ENCODE measurements around the gene ZNF831. TPM values are rescaled to one million over a fixed set of nuclear protein-coding genes. Genes with fewer than 3 reads are reported as not detected.
A peak's percentile ranks its signal among the peaks of the same experiment; 100 is the strongest.

ZNF831 gene
- total RNA-seq, 4 donors from 2014 or later = 0.20 to 3.8 (median 2.3) TPM

- Histone ChIP-seq H3K9me3 (no peaks in the 10 kb centered on the region), H3K4me1 (peaks cover 0 to 23% (median 11%) of the 10 kb centered on the region in 4 donors), H3K36me3 (no peaks in the 10 kb centered on the region), H3K27ac (no peak overlapping the region), H3K4me3 (no peak overlapping the region), H3K27me3 (no peaks in the 10 kb centered on the region)
- TF ChIP-seq POLR2AphosphoS5 (IDR thresholded peaks at IDR 0.05) = no peak
- TF ChIP-seq EP300 (IDR thresholded peaks at IDR 0.05; ENCODE audit: low read depth) = no peak
- no peak for TF ChIP-seq POLR2A (IDR thresholded peaks at IDR 0.05)
- no peak for DNase-seq
- 73 to 74% methylated on average over 2 to 3 of the region's 3 CpGs for WGBS, 2 donors (ENCODE audit: low coverage in 1 of 2)
- in situ Hi-C loops (cut with MboI; ENCODE audit: low pct_ligation_motif_present in 1 of 4, low pct_unique_long_range_greater_than_20kb in 1 of 4, low sequenced_read_pairs in 3 of 4) (no loop called here), intact Hi-C loops (cut with DNase I; ENCODE audit: low total_unique reads) (no loop called here)
Observed at GRCh38 chr20:59136027-59136426, 27.6 kb upstream of the ZNF831 start.

GRCh38 chr20:59137532-59137931, 26.1 kb upstream of the ZNF831 start:
- H3K27me3 ChIP-seq = no peaks in the 10 kb centered on the region
- H3K4me3 ChIP-seq = no peak overlapping the region
- H3K27ac ChIP-seq = peak overlapping the region; percentile 22 to 52 (median 38)
- H3K4me1 ChIP-seq = peaks cover 0 to 23% (median 11%) of the 10 kb centered on the region in 4 donors
- TF ChIP-seq POLR2AphosphoS5 (IDR thresholded peaks at IDR 0.05) (peak in 2 of 3 donors; percentile 31 to 60), EP300 (IDR thresholded peaks at IDR 0.05; ENCODE audit: low read depth) (no peak)
- WGBS, 2 donors (ENCODE audit: low coverage in 1 of 2) = 42 to 60% methylated on average over 1 of the region's 1 CpG
- intact Hi-C loops (cut with DNase I; ENCODE audit: low total_unique reads) = no loop called here
- in situ Hi-C loops (cut with MboI; ENCODE audit: low pct_ligation_motif_present in 1 of 4, low pct_unique_long_range_greater_than_20kb in 1 of 4, low sequenced_read_pairs in 3 of 4) = no loop called here
- no peaks in the 10 kb centered on the region for H3K9me3 ChIP-seq
- H3K36me3 ChIP-seq = no peaks in the 10 kb centered on the region
- DNase-seq = peak; percentile 91

- H3K9me3 ChIP-seq = no peaks in the 10 kb centered on the region
- no peaks in the 10 kb centered on the region for H3K27me3 ChIP-seq
- H3K36me3 ChIP-seq = no peaks in the 10 kb centered on the region
- H3K4me1 ChIP-seq = peaks cover 0 to 23% (median 11%) of the 10 kb centered on the region in 4 donors
- H3K27ac ChIP-seq = no peak overlapping the region
- in situ Hi-C loops (cut with MboI; ENCODE audit: low pct_ligation_motif_present in 1 of 4, low pct_unique_long_range_greater_than_20kb in 1 of 4, low sequenced_read_pairs in 3 of 4) (no loop called here), intact Hi-C loops (cut with DNase I; ENCODE audit: low total_unique reads) (no loop called here)
- H3K4me3 ChIP-seq = no peak overlapping the region
- TF ChIP-seq POLR2AphosphoS5 (IDR thresholded peaks at IDR 0.05) (no peak), POLR2A (IDR thresholded peaks at IDR 0.05) (no peak), EP300 (IDR thresholded peaks at IDR 0.05; ENCODE audit: low read depth) (no peak)
- TF ChIP-seq, protein P1, sequence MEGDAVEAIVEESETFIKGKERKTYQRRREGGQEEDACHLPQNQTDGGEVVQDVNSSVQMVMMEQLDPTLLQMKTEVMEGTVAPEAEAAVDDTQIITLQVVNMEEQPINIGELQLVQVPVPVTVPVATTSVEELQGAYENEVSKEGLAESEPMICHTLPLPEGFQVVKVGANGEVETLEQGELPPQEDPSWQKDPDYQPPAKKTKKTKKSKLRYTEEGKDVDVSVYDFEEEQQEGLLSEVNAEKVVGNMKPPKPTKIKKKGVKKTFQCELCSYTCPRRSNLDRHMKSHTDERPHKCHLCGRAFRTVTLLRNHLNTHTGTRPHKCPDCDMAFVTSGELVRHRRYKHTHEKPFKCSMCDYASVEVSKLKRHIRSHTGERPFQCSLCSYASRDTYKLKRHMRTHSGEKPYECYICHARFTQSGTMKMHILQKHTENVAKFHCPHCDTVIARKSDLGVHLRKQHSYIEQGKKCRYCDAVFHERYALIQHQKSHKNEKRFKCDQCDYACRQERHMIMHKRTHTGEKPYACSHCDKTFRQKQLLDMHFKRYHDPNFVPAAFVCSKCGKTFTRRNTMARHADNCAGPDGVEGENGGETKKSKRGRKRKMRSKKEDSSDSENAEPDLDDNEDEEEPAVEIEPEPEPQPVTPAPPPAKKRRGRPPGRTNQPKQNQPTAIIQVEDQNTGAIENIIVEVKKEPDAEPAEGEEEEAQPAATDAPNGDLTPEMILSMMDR (IDR thresholded peaks at IDR 0.05) = no peak
- DNase-seq = no peak
- WGBS, 2 donors (ENCODE audit: low coverage in 1 of 2) = 83 to 84% methylated on average over 4 to 6 of the region's 6 CpGs
Observed at GRCh38 chr20:59138114-59138748, 25.4 kb upstream of the ZNF831 start.

GRCh38 chr20:59139998-59140397, 23.6 kb upstream of the ZNF831 start:
- intact Hi-C loops (cut with DNase I; ENCODE audit: low total_unique reads) (no loop called here), in situ Hi-C loops (cut with MboI; ENCODE audit: low pct_ligation_motif_present in 1 of 4, low pct_unique_long_range_greater_than_20kb in 1 of 4, low sequenced_read_pairs in 3 of 4) (no loop called here)
- Histone ChIP-seq H3K27me3 (no peaks in the 10 kb centered on the region), H3K4me1 (peaks cover 0 to 23% (median 11%) of the 10 kb centered on the region in 4 donors), H3K27ac (no peak overlapping the region), H3K4me3 (no peak overlapping the region), H3K9me3 (no peaks in the 10 kb centered on the region), H3K36me3 (no peaks in the 10 kb centered on the region)
- TF ChIP-seq, protein P1 (IDR thresholded peaks at IDR 0.05) = no peak
- TF ChIP-seq POLR2AphosphoS5 (IDR thresholded peaks at IDR 0.05) (no peak), EP300 (IDR thresholded peaks at IDR 0.05; ENCODE audit: low read depth) (no peak), POLR2A (IDR thresholded peaks at IDR 0.05) (no peak)
- WGBS, 2 donors (ENCODE audit: low coverage in 1 of 2) = 68% methylated on average over 1 of the region's 1 CpG; no CpG with 5 or more reads in 1 of the 2 donors
- no peak for DNase-seq

GRCh38 chr20:59141818-59142581, 21.6 kb upstream of the ZNF831 start:
- no peak for DNase-seq
- Histone ChIP-seq H3K4me3 (no peak overlapping the region), H3K36me3 (no peaks in the 10 kb centered on the region), H3K27ac (no peak overlapping the region), H3K27me3 (no peaks in the 10 kb centered on the region), H3K9me3 (no peaks in the 10 kb centered on the region), H3K4me1 (peaks cover 0 to 20% (median 8%) of the 10 kb centered on the region in 4 donors)
- no peak for TF ChIP-seq EP300 (IDR thresholded peaks at IDR 0.05; ENCODE audit: low read depth)
- TF ChIP-seq POLR2AphosphoS5 (IDR thresholded peaks at IDR 0.05) = no peak
- in situ Hi-C loops (cut with MboI; ENCODE audit: low pct_ligation_motif_present in 1 of 4, low pct_unique_long_range_greater_than_20kb in 1 of 4, low sequenced_read_pairs in 3 of 4) (no loop called here), intact Hi-C loops (cut with DNase I; ENCODE audit: low total_unique reads) (no loop called here)
- WGBS, 2 donors (ENCODE audit: low coverage in 1 of 2) = 40 to 84% methylated on average over 1 to 13 of the region's 13 CpGs
